Measurements from ENCODE around the gene SIRT3. TPM values are rescaled to one million over a fixed set of nuclear protein-coding genes. Genes with fewer than 3 reads are reported as not detected.

Gene SIRT3
- total RNA-seq, 1 experiment from 2014 or later = 19.2 TPM

- no TSS peak for BruUV-seq (replicated peaks)
- no peak overlapping the region for H3K27ac Mint-ChIP-seq (ENCODE audit: unreplicated experiment)
- TF ChIP-seq CTCF (IDR thresholded peaks at IDR 0.05; ENCODE audit: unreplicated experiment) = peak; percentile 64
- no peaks in the 10 kb centered on the region for H3K4me1 Mint-ChIP-seq (ENCODE audit: low read depth, unreplicated experiment)
- peaks cover 53% of the 10 kb centered on the region for H3K36me3 Mint-ChIP-seq (ENCODE audit: insufficient read depth, unreplicated experiment)
- no peak overlapping the region for H3K4me3 Mint-ChIP-seq (ENCODE audit: low read depth, unreplicated experiment)
- no peaks in the 10 kb centered on the region for H3K9me3 Mint-ChIP-seq (ENCODE audit: low read depth, unreplicated experiment)
- CTCF ChIA-PET = interaction anchor here (1.0 to 1.5 kb wide), 3 partner anchors 10 to 24 kb away, joined by 3 to 5 read pairs (median 3); no protein-coding TSS in a partner anchor
- peaks cover 7% of the 10 kb centered on the region for H3K27me3 Mint-ChIP-seq (ENCODE audit: unreplicated experiment)
- peak; percentile 58 for DNase-seq
- intact Hi-C loops (cut with micrococcal nuclease; ENCODE audit: unreplicated experiment) = no loop called here
Observed at GRCh38 chr11:250740-251299, 14.7 kb upstream of the SIRT3 start.

DNA sequence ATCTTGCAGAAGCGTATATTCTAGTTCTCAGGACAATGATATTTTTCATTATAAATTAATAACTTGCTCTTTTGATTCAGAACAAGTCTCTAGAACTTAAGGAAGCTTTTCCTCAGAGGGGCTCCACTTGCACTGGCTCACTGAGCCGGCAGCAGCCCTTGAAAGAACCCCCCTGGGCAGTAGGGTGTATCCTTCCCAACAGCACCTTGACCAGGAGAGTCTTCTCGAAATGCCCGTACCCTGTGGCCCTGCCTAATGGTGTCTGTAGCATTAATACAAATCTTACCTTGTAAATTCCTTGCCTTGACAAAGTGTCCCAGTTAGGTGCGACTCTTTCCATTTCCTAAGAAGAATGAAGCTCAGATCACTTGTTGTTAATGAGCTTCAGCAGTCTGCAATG lies 14.1 kb upstream of the SIRT3 start:
- BruUV-seq (replicated peaks) = no TSS peak

GRCh38 chr11:249062-249461 lies 12.9 kb upstream of the SIRT3 start:
- Mint-ChIP-seq H3K4me3 (ENCODE audit: low read depth, unreplicated experiment) (no peak overlapping the region), H3K27ac (ENCODE audit: unreplicated experiment) (peak overlapping the region; percentile 7), H3K9me3 (ENCODE audit: low read depth, unreplicated experiment) (no peaks in the 10 kb centered on the region), H3K36me3 (ENCODE audit: insufficient read depth, unreplicated experiment) (peaks cover 60% of the 10 kb centered on the region), H3K27me3 (ENCODE audit: unreplicated experiment) (no peaks in the 10 kb centered on the region), H3K4me1 (ENCODE audit: low read depth, unreplicated experiment) (no peaks in the 10 kb centered on the region)
- intact Hi-C loops (cut with micrococcal nuclease; ENCODE audit: unreplicated experiment) = no loop called here
- CTCF ChIA-PET = no interaction called here
- TF ChIP-seq CTCF (IDR thresholded peaks at IDR 0.05; ENCODE audit: unreplicated experiment) = no peak
- BruUV-seq (replicated peaks) = no TSS peak
- no peak for DNase-seq

More for the DNA sequence above, 14.1 kb upstream of the SIRT3 start:
- CTCF ChIA-PET = interaction anchor here (1.0 to 1.5 kb wide), 3 partner anchors 11 to 25 kb away, joined by 3 to 5 read pairs (median 3); no protein-coding TSS in a partner anchor
- no peak for TF ChIP-seq CTCF (IDR thresholded peaks at IDR 0.05; ENCODE audit: unreplicated experiment)
- Mint-ChIP-seq H3K36me3 (ENCODE audit: insufficient read depth, unreplicated experiment) (peaks cover 58% of the 10 kb centered on the region), H3K27ac (ENCODE audit: unreplicated experiment) (no peak overlapping the region), H3K4me1 (ENCODE audit: low read depth, unreplicated experiment) (no peaks in the 10 kb centered on the region), H3K4me3 (ENCODE audit: low read depth, unreplicated experiment) (no peak overlapping the region), H3K27me3 (ENCODE audit: unreplicated experiment) (peaks cover 2% of the 10 kb centered on the region), H3K9me3 (ENCODE audit: low read depth, unreplicated experiment) (no peaks in the 10 kb centered on the region)
- no peak for DNase-seq
- intact Hi-C loops (cut with micrococcal nuclease; ENCODE audit: unreplicated experiment) = no loop called here

DNA sequence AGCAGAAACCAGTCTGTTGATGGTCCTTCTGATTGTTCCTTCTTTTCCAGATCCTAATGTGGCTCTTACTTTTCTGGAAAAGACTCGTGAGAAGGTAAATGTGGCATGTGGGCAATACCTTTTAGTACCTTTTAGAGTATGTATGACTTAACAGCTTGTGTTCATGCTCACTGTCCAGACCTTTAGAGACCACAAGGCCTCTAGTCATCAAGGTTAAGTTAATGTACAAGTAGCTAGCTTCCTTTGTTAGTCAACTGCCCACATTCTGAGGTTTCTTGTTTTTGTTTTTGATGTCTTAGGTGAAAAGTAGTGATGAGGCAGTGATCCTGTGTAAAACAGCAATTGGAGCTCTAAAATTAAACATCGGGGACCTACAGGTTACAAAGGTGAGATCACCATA lies 8.2 kb upstream of the SIRT3 start:
- no TSS peak for BruUV-seq (replicated peaks)
- H3K27me3 Mint-ChIP-seq (ENCODE audit: unreplicated experiment) = no peaks in the 10 kb centered on the region
- H3K36me3 Mint-ChIP-seq (ENCODE audit: insufficient read depth, unreplicated experiment) = peaks cover 69% of the 10 kb centered on the region
- H3K4me1 Mint-ChIP-seq (ENCODE audit: low read depth, unreplicated experiment) = peaks cover 17% of the 10 kb centered on the region
- intact Hi-C loops (cut with micrococcal nuclease; ENCODE audit: unreplicated experiment) = no loop called here
- CTCF ChIA-PET = interaction anchor here (0.7 kb wide), 1 partner anchor 9 kb away, joined by 3 read pairs; no protein-coding TSS in a partner anchor
- no peak overlapping the region for H3K27ac Mint-ChIP-seq (ENCODE audit: unreplicated experiment)
- no peak for TF ChIP-seq CTCF (IDR thresholded peaks at IDR 0.05; ENCODE audit: unreplicated experiment)
- no peak for DNase-seq
- no peaks in the 10 kb centered on the region for H3K9me3 Mint-ChIP-seq (ENCODE audit: low read depth, unreplicated experiment)
- H3K4me3 Mint-ChIP-seq (ENCODE audit: low read depth, unreplicated experiment) = no peak overlapping the region
